IMR-90 (cell line): ENCODE data around the gene PCBP3. TPM values are rescaled to one million over a fixed set of nuclear protein-coding genes. Genes with fewer than 3 reads are reported as not detected.

Source experiments
- ATAC-seq: fragments of 200-7000 bp; cut with Tn5 transposase; 2 replicates; pipeline ENCODE4 v1.9.1; 2020; ENCODE audit warnings: low read depth, mild to moderate bottlenecking, moderate library complexity
- BruUV-seq: library from RNA; stranded (reverse); fragments of 400-500 nt; replicated peaks from 2 replicates; lab custom pipeline; 2021; lab: Mats Ljungman, UMichigan
- CTCF ChIA-PET: fragments of 300-600 bp; formaldehyde crosslinking; extraction: SDS; loops from one replicate; lab custom pipeline; 2021; ENCODE audit warnings: antibody characterized with exemption; lab: Yijun Ruan, JAX
- POLR2A ChIA-PET: fragments of 300-600 bp; sonication (Branson Sonifier 250); formaldehyde crosslinking; loops from one replicate; lab custom pipeline; 2022; ENCODE audit warnings: antibody characterized with exemption; ENCODE audit not compliant: unreplicated experiment; lab: Charles Lee
- DNase-seq: peaks from one replicate; pipeline ENCODE4 v3.0.0; 2013
- H2AFZ ChIP-seq: replicated peaks from 2 replicates; pipeline ENCODE3; 2013; ENCODE audit warnings: low read length, mild to moderate bottlenecking; ENCODE audit not compliant: poor library complexity
- H2AK5ac ChIP-seq: 2 replicates; pipeline ENCODE4 v1.6.1; 2013; ENCODE audit warnings: low read depth, low read length, inconsistent platforms
- H2AK9ac ChIP-seq: replicated peaks from 2 replicates; pipeline ENCODE3; 2013; ENCODE audit warnings: mild to moderate bottlenecking, low read depth, low read length, moderate library complexity; ENCODE audit not compliant: poor library complexity
- H2BK120ac ChIP-seq: 2 replicates; pipeline ENCODE4 v1.6.1; 2013; ENCODE audit warnings: low read depth, low read length, inconsistent platforms
- H2BK15ac ChIP-seq: 3 replicates; pipeline ENCODE4 v1.6.1; 2013; ENCODE audit warnings: low read depth, low read length, inconsistent platforms
- H2BK20ac ChIP-seq: 2 replicates; pipeline ENCODE4 v1.6.1; 2013; ENCODE audit warnings: low read depth, mild to moderate bottlenecking, inconsistent platforms, low read length, moderate library complexity
- H2BK5ac ChIP-seq: 2 replicates; pipeline ENCODE4 v1.6.1; 2013; ENCODE audit warnings: mild to moderate bottlenecking, low read depth, low read length, inconsistent platforms; ENCODE audit not compliant: poor library complexity, severe bottlenecking
- H3K14ac ChIP-seq: replicated peaks from 2 replicates; pipeline ENCODE4 v1.6.1; 2013; ENCODE audit warnings: low read depth, low read length, inconsistent platforms
- H3K18ac ChIP-seq: 2 replicates; pipeline ENCODE4 v1.6.1; 2013; ENCODE audit warnings: low read depth, low read length, control low read depth
- H3K23ac ChIP-seq: 2 replicates; pipeline ENCODE4 v1.6.1; 2013; ENCODE audit warnings: low read depth, low read length, inconsistent platforms
- H3K27ac ChIP-seq: 2 replicates; pipeline ENCODE4 v1.5.1; 2013; ENCODE audit warnings: mild to moderate bottlenecking, control low read depth, low read length; ENCODE audit not compliant: insufficient read depth
- H3K27me3 ChIP-seq: 2 replicates; pipeline ENCODE4 v1.6.1; 2013; ENCODE audit warnings: low read length; ENCODE audit not compliant: control insufficient read depth, insufficient read depth
- H3K36me3 ChIP-seq: 2 replicates; pipeline ENCODE4 v1.6.1; 2013; ENCODE audit warnings: low read length, mixed read lengths; ENCODE audit not compliant: control insufficient read depth, insufficient read depth
- H3K4ac ChIP-seq: 2 replicates; pipeline ENCODE4 v1.6.1; 2013; ENCODE audit warnings: low read depth, low read length, inconsistent platforms
- H3K4me1 ChIP-seq: 2 replicates; pipeline ENCODE4 v1.6.1; 2013; ENCODE audit warnings: low read length, mixed read lengths; ENCODE audit not compliant: control insufficient read depth, insufficient read depth
- H3K4me2 ChIP-seq: 2 replicates; pipeline ENCODE4 v1.6.1; 2013; ENCODE audit warnings: low read depth, mild to moderate bottlenecking, control low read depth, low read length, moderate library complexity
- H3K4me3 ChIP-seq: 2 replicates; pipeline ENCODE4 v1.5.1; 2013; ENCODE audit warnings: low read depth, mild to moderate bottlenecking, control low read depth, low read length, moderate library complexity; ENCODE audit not compliant: insufficient read depth
- H3K56ac ChIP-seq: 2 replicates; pipeline ENCODE4 v1.6.1; 2013; ENCODE audit warnings: low read length, inconsistent platforms; ENCODE audit not compliant: insufficient read depth; ENCODE audit errors: extremely low read depth
- H3K79me1 ChIP-seq, 2 experiments: 2 replicates each; pipeline ENCODE4 v1.6.1; 2013; ENCODE audit warnings: low read length in 2 of 2, inconsistent platforms in 1 of 2, low read depth in 1 of 2
- H3K9ac ChIP-seq: 2 replicates; pipeline ENCODE4 v1.6.1; 2013; ENCODE audit warnings: low read depth, low read length, control low read depth
- H3K9me1 ChIP-seq: 2 replicates; pipeline ENCODE4 v1.6.1; 2013; ENCODE audit warnings: low read length, inconsistent platforms; ENCODE audit not compliant: insufficient read depth
- H3K9me3 ChIP-seq: 2 replicates; pipeline ENCODE4 v1.6.1; 2013; ENCODE audit warnings: low read length; ENCODE audit not compliant: control insufficient read depth, insufficient read depth
- H4K20me1 ChIP-seq: 2 replicates; pipeline ENCODE4 v1.6.1; 2013; ENCODE audit warnings: low read length, inconsistent platforms; ENCODE audit not compliant: insufficient read depth
- H4K5ac ChIP-seq: 2 replicates; pipeline ENCODE4 v1.6.1; 2013; ENCODE audit warnings: mild to moderate bottlenecking, low read depth, low read length, control low read depth
- H4K8ac ChIP-seq, 2 experiments: 2 replicates each; pipeline ENCODE4 v1.6.1; 2013; ENCODE audit warnings: low read depth in 2 of 2, low read length in 2 of 2, control low read depth in 1 of 2, inconsistent platforms in 1 of 2
- H4K91ac ChIP-seq: 2 replicates; pipeline ENCODE4 v1.6.1; 2013; ENCODE audit warnings: low read depth, low read length, inconsistent platforms; ENCODE audit not compliant: insufficient read depth
- BHLHE40 ChIP-seq: fragments of 150-350 bp; IDR thresholded peaks from 2 replicates; pipeline ENCODE4 v1.6.1; 2016; ENCODE audit warnings: mild to moderate bottlenecking, low read depth, low read length
- CEBPB ChIP-seq: IDR thresholded peaks from 2 replicates; pipeline ENCODE4 v1.6.1; 2012; ENCODE audit warnings: low read depth, low read length, improper control_type of control experiment
- CHD1 ChIP-seq: IDR thresholded peaks from 2 replicates; pipeline ENCODE4 v1.6.1; 2012; ENCODE audit warnings: low read depth, low read length, improper control_type of control experiment
- FOS ChIP-seq: fragments of 150-350 bp; IDR thresholded peaks from 2 replicates; pipeline ENCODE4 v1.6.1; 2016; ENCODE audit warnings: low read depth, low read length
- MAFK ChIP-seq: IDR thresholded peaks from 2 replicates; pipeline ENCODE4 v1.6.1; 2012; ENCODE audit warnings: low read depth, low read length, improper control_type of control experiment
- MAZ ChIP-seq: IDR thresholded peaks from 2 replicates; pipeline ENCODE4 v1.6.1; 2012; ENCODE audit warnings: low read depth, mild to moderate bottlenecking, low read length, improper control_type of control experiment, moderate library complexity, borderline replicate concordance
- MXI1 ChIP-seq: IDR thresholded peaks from 2 replicates; pipeline ENCODE4 v1.6.1; 2012; ENCODE audit warnings: low read depth, mild to moderate bottlenecking, low read length, moderate library complexity, borderline replicate concordance
- NFE2L2 ChIP-seq: fragments of 150-350 bp; IDR thresholded peaks from 2 replicates; pipeline ENCODE4 v1.6.1; 2016; ENCODE audit warnings: low read depth, mild to moderate bottlenecking, low read length
- POLR2A ChIP-seq: IDR thresholded peaks from 2 replicates; pipeline ENCODE4 v1.6.1; 2012; ENCODE audit warnings: mild to moderate bottlenecking, low read depth, low read length
- RAD21 ChIP-seq: IDR thresholded peaks from 2 replicates; pipeline ENCODE4 v1.6.1; 2012; ENCODE audit warnings: low read length, improper control_type of control experiment
- RCOR1 ChIP-seq: IDR thresholded peaks from 2 replicates; pipeline ENCODE4 v1.6.1; 2012; ENCODE audit warnings: mild to moderate bottlenecking, low read length, improper control_type of control experiment; ENCODE audit not compliant: insufficient replicate concordance
- RFX5 ChIP-seq: IDR thresholded peaks from 2 replicates; pipeline ENCODE4 v1.8.0; 2012; ENCODE audit warnings: low read depth, mild to moderate bottlenecking, low read length, moderate library complexity
- SMC3 ChIP-seq: fragments of 150-350 bp; IDR thresholded peaks from 2 replicates; pipeline ENCODE4 v1.6.1; 2016; ENCODE audit warnings: low read depth, mild to moderate bottlenecking, antibody characterized with exemption, low read length, moderate library complexity
- WGBS, 2 experiments: methylation state at CpG; one replicate each; pipeline versions ENCODE4 v1.1.5 to v1.1.7; 2013; ENCODE audit warnings: missing lambda C conversion rate in 2 of 2; ENCODE audit not compliant: insufficient read length in 1 of 2; ENCODE audit errors: extremely low coverage in 2 of 2; 5-methylcytosine and 5-hydroxymethylcytosine counted together
- dilution Hi-C: fragments of 300-500 bp; cut with HindIII; formaldehyde crosslinking; loops from one replicate; pipeline ENCODE4 v1.14.3; 2018; ENCODE audit warnings: low sequenced_read_pairs; ENCODE audit not compliant: unreplicated experiment
- in situ Hi-C: fragments of 300-500 bp; cut with MboI; formaldehyde crosslinking; loops from 3 replicates; pipeline ENCODE4 v1.14.3; 2019; ENCODE audit warnings: low sequenced_read_pairs, inconsistent platforms, mixed read lengths
- intact Hi-C: fragments of 100-400 bp; cut with micrococcal nuclease; formaldehyde crosslinking; loops from 2 replicates; pipeline ENCODE4 v1.10.0; 2022
- polyA plus RNA-seq, 3 experiments: library from polyadenylated mRNA; depleted of rRNA; stranded (reverse); fragments of >200 nt; gene quantifications; 2 replicates each; pipeline ENCODE4 v1.2.3, GENCODE V29; 2012; ENCODE audit warnings: low replicate concordance in 1 of 3
- total RNA-seq: library from RNA; depleted of rRNA; stranded (reverse); fragments of >200 nt; gene quantifications from 2 replicates; pipeline ENCODE4 v1.2.3, GENCODE V29; 2012
- TF ChIP-seq, protein P1 (sequence below): fragments of 150-350 bp; IDR thresholded peaks from 2 replicates; pipeline ENCODE4 v1.6.1; 2016; ENCODE audit warnings: low read depth, mild to moderate bottlenecking, low read length, moderate library complexity, borderline replicate concordance
- TF ChIP-seq, protein P2 (sequence below): fragments of 150-350 bp; IDR thresholded peaks from 2 replicates; pipeline ENCODE4 v1.6.1; 2017; ENCODE audit warnings: mild to moderate bottlenecking, antibody characterized with exemption, low read length, low read depth
- TF ChIP-seq, protein P3 (sequence below): conservative IDR thresholded peaks from 2 replicates; pipeline ENCODE4 v1.5.1; 2012; ENCODE audit warnings: mild to moderate bottlenecking, low read depth, low read length, improper control_type of control experiment

The PCBP3 gene
- total and polyA plus RNA-seq, 2 of the 4 experiments (the other 2 are of a cell fraction): 2.9 to 3.9 TPM

DNA sequence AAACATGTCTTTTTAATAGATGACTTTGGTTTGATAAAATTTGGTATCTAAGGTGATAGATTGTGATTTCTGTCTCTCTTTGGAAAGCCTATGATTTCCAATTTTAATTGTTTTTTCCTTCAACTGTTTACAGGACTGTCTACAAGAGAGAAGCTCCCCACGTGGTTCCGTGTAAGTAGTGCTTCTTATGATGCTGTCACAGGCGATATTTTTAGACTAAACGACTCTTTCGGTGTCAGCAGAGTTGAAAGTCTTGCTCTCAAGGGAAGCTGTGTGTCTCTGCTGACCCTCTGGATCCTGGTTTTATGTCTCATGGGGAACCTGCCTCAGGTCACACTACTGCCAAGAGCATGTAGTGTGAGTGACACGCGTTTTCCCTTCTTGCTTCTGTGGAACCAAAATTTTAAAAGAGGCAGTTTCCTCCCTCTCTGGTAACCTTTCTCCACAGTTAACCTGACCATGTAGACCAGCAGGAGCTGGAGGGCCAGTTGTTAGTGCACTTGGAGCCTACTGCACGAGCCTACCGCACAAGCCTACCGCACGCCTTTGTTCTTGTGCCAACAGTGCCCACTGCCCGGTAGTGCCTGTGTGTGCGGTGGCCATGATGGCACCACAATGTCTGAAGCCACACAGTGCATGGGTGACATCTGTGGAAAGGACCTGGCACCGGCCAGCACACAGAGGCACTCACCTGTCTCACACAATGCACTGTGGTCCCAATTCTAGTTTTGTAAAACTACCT lies 91.9 kb downstream of the PCBP3 start:
- no peaks in the 10 kb centered on the region; the same call in 1 of the 2 replicates for H4K20me1 ChIP-seq
- peaks cover under 1% of the 10 kb centered on the region; the same call in 1 of the 2 replicates for H3K9me1 ChIP-seq
- no peak overlapping the region for H2BK120ac ChIP-seq
- dilution Hi-C loops: no loop called here
- no peak overlapping the region for H3K9ac ChIP-seq
- TF ChIP-seq CHD1 (no peak), CEBPB (no peak), NFE2L2 (no peak), POLR2A (no peak), RFX5 (no peak), FOS (no peak), BHLHE40 (no peak), SMC3 (no peak), MXI1 (no peak), RCOR1 (no peak), MAFK (no peak), MAZ (no peak), RAD21 (no peak)
- TF ChIP-seq, protein P1, sequence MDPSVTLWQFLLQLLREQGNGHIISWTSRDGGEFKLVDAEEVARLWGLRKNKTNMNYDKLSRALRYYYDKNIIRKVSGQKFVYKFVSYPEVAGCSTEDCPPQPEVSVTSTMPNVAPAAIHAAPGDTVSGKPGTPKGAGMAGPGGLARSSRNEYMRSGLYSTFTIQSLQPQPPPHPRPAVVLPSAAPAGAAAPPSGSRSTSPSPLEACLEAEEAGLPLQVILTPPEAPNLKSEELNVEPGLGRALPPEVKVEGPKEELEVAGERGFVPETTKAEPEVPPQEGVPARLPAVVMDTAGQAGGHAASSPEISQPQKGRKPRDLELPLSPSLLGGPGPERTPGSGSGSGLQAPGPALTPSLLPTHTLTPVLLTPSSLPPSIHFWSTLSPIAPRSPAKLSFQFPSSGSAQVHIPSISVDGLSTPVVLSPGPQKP: no peak
- TF ChIP-seq, protein P2, sequence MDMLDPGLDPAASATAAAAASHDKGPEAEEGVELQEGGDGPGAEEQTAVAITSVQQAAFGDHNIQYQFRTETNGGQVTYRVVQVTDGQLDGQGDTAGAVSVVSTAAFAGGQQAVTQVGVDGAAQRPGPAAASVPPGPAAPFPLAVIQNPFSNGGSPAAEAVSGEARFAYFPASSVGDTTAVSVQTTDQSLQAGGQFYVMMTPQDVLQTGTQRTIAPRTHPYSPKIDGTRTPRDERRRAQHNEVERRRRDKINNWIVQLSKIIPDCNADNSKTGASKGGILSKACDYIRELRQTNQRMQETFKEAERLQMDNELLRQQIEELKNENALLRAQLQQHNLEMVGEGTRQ: no peak
- TF ChIP-seq, protein P3, sequence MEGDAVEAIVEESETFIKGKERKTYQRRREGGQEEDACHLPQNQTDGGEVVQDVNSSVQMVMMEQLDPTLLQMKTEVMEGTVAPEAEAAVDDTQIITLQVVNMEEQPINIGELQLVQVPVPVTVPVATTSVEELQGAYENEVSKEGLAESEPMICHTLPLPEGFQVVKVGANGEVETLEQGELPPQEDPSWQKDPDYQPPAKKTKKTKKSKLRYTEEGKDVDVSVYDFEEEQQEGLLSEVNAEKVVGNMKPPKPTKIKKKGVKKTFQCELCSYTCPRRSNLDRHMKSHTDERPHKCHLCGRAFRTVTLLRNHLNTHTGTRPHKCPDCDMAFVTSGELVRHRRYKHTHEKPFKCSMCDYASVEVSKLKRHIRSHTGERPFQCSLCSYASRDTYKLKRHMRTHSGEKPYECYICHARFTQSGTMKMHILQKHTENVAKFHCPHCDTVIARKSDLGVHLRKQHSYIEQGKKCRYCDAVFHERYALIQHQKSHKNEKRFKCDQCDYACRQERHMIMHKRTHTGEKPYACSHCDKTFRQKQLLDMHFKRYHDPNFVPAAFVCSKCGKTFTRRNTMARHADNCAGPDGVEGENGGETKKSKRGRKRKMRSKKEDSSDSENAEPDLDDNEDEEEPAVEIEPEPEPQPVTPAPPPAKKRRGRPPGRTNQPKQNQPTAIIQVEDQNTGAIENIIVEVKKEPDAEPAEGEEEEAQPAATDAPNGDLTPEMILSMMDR: no peak
- no peak overlapping the region for H2AFZ ChIP-seq
- no peak overlapping the region for H3K4ac ChIP-seq
- H2AK5ac ChIP-seq: no peak overlapping the region
- DNase-seq: no peak
- H3K18ac ChIP-seq: no peak overlapping the region
- ATAC-seq: no peak
- in situ Hi-C loops: no loop called here
- H3K4me2 ChIP-seq: no peak overlapping the region
- H4K5ac ChIP-seq: no peak overlapping the region
- no peaks in the 10 kb centered on the region for H3K9me3 ChIP-seq
- WGBS, 2 experiments: 66% methylated on average over 5 of the region's 14 CpGs; no CpG with 5 or more reads in 1 of the 2 experiments
- no peak overlapping the region for H3K56ac ChIP-seq
- H2AK9ac ChIP-seq: no peak overlapping the region
- H3K23ac ChIP-seq: no peak overlapping the region
- no peak overlapping the region for H3K14ac ChIP-seq
- no peak overlapping the region for H4K8ac ChIP-seq
- no peak overlapping the region for H2BK15ac ChIP-seq
- no peak overlapping the region for H4K91ac ChIP-seq
- H3K4me3 ChIP-seq: no peak overlapping the region
- no peak overlapping the region for H2BK5ac ChIP-seq
- no peak overlapping the region for H2BK20ac ChIP-seq
- intact Hi-C loops: no loop called here
- no TSS peak for BruUV-seq
- H3K27ac ChIP-seq: no peak overlapping the region
- CTCF ChIA-PET: no interaction called here
- H3K36me3 ChIP-seq: no peaks in the 10 kb centered on the region
- no peaks in the 10 kb centered on the region for H3K79me1 ChIP-seq
- no peaks in the 10 kb centered on the region for H3K27me3 ChIP-seq
- no peaks in the 10 kb centered on the region for H3K4me1 ChIP-seq
- POLR2A ChIA-PET: no interaction called here
